ENCODE data around the gene FAR1.

FAR1 gene

DNA sequence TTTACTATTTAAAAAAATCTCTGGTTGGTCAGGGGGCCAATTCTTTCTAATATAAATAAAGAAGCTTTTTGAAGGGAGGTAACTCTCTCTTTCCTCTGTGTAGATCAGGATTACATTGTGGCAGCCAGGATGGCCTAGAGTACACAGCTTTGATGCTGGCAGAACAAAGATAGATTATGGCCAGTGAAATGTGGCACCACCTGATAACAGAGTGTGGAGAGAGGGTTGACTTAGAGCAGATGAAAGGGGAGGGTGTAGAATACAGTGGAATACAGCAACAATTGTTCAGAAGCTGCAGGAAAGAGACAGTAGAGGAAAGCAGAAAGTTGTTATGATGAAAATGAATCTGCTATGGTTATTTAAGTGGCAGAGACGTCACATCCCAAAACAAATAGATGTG is 99.0 kb downstream of the FAR1 start:
- no peak for TF ChIP-seq ZNF274 (IDR thresholded peaks at IDR 0.05; ENCODE audit: low read depth, low read length)
- no peak overlapping the region for H3K4me3 ChIP-seq (ENCODE audit: low read length)

GRCh38 chr11:13769188-13769587 is 100.7 kb downstream of the FAR1 start:
- TF ChIP-seq ZNF274 (IDR thresholded peaks at IDR 0.05; ENCODE audit: low read depth, low read length) = no peak

DNA sequence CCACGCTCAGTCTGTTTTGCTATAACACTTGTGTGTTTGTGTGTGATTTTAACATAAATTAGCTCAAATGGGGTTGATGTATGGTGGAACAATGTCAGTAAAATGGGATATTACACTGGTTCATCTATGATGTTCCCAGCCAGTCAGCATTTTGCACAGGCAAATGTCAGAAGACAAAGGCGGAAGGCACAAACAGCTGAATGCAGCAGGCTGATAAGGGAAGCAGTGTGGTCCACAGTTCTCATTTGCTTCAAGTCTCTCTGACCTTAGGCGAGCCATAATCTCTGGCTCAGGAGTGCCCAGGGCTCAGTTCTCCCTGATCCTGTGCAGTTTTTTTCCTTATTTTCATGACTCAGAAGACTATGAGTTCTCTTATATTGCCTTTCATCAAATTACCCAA is 102.7 kb downstream of the FAR1 start:
- no peak overlapping the region for H3K4me3 ChIP-seq (ENCODE audit: low read length)
- no peak for TF ChIP-seq ZNF274 (IDR thresholded peaks at IDR 0.05; ENCODE audit: low read depth, low read length)

More at GRCh38 chr11:13769188-13769587, 100.7 kb downstream of the FAR1 start:
- H3K4me3 ChIP-seq (ENCODE audit: low read length) = no peak overlapping the region

DNA sequence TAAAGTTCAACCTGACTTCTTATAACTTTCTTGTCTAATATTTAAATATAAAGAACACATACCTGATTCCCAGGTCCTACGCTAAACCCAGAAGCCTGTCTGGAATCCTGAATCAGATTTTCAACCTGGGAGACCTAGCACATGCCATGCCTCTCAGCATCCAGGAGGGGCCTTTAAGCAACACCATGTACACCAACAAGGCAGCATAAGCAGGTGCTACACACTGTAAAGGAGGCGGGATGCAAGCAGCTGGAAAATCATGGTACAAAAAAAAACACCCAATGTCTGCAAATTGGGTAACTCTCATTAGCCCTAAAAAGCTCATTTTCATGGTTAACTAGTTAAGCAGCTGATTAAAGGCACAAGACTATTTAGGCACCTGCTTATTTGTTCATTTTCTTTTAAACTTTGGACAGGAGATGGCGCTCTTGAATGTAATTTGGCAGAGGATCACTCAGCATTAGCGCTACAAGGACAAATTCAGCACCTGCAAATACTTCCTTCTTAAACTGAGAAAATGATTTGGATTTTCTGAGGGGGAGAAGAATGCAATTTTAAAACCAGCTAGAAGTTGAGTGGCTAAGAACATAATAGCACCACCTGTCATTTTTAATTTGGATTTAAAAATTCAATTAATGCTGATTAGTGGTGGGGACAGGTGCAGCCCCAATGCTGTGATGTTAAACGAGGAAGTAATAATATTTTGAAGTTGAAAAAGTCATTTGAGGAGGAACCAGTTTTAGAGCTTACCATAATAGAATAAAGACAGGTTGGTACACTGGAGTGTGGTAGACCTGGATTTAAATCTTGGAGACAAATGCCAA is 104.0 kb downstream of the FAR1 start:
- H3K4me3 ChIP-seq (ENCODE audit: low read length) = no peak overlapping the region
- TF ChIP-seq ZNF274 (IDR thresholded peaks at IDR 0.05; ENCODE audit: low read depth, low read length) = no peak

GRCh38 chr11:13775471-13775870 is 107.0 kb downstream of the FAR1 start:
- H3K4me3 ChIP-seq (ENCODE audit: low read length) = no peak overlapping the region
- TF ChIP-seq ZNF274 (IDR thresholded peaks at IDR 0.05; ENCODE audit: low read depth, low read length) = no peak

- no peak for TF ChIP-seq ZNF274 (IDR thresholded peaks at IDR 0.05; ENCODE audit: low read depth, low read length)
- H3K4me3 ChIP-seq (ENCODE audit: low read length) = no peak overlapping the region
Measured at GRCh38 chr11:13776134-13776815, 107.8 kb downstream of the FAR1 start.

- no peak for TF ChIP-seq ZNF274 (IDR thresholded peaks at IDR 0.05; ENCODE audit: low read depth, low read length)
- no peak overlapping the region for H3K4me3 ChIP-seq (ENCODE audit: low read length)
Measured at GRCh38 chr11:13777341-13777985, 109.0 kb downstream of the FAR1 start.

DNA sequence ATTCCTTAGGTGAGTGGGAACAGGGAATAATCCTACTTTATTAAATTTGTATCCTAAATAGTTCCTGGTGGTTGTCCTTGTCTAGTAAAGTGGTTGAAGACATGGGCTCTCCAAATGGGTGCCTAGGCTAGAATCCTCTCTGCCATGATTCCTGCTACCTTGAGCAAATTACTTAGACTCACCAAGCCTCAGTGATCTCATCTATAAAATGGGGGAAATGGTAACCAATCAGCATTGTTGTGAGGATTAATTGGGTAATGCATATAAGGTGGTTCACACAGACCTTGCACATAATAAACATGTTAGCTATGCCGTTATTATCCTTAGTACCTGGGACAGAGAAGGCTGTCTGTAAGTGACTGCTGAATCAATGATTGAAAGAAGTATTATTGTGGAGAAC is 109.9 kb downstream of the FAR1 start:
- TF ChIP-seq ZNF274 (IDR thresholded peaks at IDR 0.05; ENCODE audit: low read depth, low read length) = no peak
- H3K4me3 ChIP-seq (ENCODE audit: low read length) = no peak overlapping the region

DNA sequence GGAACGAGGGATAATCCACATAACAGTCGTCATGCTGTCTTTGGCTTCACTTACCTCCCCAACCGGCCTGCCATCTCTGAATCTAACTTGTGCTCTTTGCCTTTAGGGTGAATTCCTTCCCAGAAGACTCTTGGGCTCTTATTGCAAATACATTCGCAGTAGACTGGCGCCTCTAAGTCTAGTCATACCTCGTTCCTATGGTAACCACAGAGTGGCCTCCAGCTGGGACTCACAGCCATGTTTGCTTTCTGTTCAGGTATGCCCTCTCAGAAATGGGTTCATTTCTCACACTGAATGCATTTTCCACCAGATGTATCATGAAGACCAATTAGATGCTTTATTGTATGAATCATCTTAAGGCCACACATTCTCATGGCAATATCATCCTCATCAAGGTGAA is 112.7 kb downstream of the FAR1 start:
- no peak for TF ChIP-seq ZNF274 (IDR thresholded peaks at IDR 0.05; ENCODE audit: low read depth, low read length)
- H3K4me3 ChIP-seq (ENCODE audit: low read length) = no peak overlapping the region

All from GM08714 (cell line).